Measurements from ENCODE around the gene CDH1.
"Not testable (repeated sequence)": the region's sequence is repeated elsewhere in the genome, so short reads cannot be mapped to it uniquely, and the experiment has no call there.

Gene CDH1

DNA sequence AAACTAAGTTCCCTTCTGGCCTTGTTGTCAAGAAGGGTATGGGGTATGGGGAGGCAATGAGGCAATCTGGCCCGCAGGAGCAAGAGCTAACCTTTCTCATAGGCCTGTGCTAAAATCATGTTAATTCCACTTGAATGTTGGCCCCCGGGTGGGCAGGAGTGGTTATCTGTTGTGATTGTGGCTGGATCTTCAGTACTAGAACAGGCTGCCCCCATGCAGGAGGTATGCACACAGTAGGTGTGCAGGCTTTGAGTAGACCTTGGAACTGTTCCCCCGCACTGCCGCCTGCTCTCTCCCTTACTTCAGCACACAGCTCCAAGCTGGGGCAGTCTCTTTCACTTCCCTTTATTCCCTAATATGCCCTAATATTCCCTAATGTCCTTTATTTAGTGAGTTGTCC, 53.9 kb downstream of the CDH1 start:
- no peak for FAIRE-seq

- no peak for FAIRE-seq
These were observed 55.6 kb downstream of the CDH1 start for GRCh38 chr16:68792465-68793324.

DNA sequence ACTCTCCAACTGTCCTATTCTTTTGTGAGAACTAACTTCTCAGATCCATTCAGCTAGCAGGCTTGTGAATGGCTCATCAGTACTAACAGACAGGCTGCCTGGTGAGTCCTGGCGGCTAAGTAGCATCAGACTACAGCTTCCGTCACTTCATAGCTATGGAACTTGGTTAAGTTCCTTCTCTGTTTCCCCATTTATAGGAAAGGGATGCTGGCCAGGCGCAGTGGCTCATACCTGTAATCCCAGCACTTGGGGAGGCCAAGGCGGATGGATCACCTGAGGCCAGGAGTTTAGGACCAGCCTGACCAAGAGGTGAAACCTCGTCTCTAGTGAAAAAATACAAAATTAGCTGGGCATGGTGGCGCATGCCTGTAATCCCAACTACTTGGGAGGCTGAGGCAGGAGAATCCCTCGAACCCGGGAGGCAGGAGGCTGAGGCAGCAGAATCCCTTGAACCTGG, 56.3 kb downstream of the CDH1 start:
- no peak for FAIRE-seq

DNA sequence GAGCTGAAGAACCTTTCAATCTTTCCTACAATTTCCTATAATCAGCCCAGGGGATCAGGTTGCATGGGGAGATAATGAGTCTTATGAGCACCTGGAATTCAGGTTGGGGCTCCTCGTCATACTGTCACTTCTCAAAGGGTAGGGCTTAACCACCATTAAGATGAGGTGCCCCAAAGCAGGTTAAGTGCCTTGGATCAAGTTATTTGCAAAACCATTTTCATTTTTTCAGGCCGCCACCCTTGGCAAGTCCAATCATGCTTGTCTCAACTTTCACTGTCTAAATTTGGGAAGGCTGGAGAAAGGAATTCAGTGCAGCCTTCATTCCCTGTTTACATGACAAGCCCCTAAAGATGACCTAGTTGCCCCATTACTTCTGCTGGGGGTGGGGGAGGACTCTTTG, 61.3 kb downstream of the CDH1 start:
- no peak for FAIRE-seq

DNA sequence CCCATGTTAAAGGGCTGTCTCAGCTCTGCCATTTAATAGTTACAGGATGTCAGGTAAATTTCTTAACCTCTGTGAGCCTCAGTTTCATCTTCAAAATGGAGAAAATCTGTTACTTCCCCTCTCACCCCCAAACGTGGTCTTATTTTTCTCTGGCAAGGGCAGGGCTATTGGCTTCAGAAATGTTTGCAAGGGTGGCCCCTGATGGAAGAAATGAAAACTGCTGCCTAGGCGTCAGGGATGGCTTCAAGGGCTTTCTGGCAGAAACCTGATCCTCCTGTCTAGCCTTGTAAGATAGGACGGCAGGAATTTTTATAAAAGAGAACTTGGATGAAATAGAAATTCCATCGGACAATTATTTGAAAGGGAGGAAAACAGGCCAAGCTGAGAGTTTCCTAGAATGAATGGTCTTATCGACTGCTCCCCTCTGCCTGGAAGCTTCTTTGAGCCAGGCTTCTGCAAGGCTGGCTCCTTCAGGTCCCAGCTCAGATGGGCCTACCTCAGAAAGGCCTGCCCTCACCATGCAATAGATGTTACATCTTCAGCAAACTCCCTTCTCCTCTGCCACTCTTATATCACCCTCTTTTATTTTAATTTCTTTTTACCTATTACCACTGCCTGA, 63.3 kb downstream of the CDH1 start:
- FAIRE-seq = peak; percentile 50

DNA sequence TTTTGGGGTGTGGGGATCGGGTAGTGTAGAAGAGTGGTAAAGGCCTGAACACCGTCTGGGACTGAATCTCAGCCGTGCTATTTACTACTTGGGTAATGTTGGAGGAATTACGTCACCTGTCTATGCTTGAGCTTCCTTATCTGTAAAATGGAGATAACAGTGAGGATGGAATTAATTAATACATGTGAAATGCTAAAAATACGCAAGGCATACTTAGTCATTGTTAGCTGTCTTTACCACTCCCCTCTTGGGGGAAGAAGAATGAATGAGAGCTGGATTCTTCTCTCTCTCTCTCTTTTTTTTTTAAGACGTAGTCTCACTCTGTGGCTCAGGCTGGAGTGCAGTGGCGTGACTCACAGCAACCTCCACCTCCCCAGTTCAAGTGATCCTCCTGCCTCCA, 65.1 kb downstream of the CDH1 start:
- no peak for FAIRE-seq

GRCh38 chr16:68806422-68806821, 69.3 kb downstream of the CDH1 start:
- no peak for FAIRE-seq

- no peak for FAIRE-seq
These were observed 69.9 kb downstream of the CDH1 start for GRCh38 chr16:68806981-68807380.

- no peak for FAIRE-seq
These were observed 77.4 kb downstream of the CDH1 start for GRCh38 chr16:68814516-68814915.

- FAIRE-seq = no peak
These were observed 86.5 kb downstream of the CDH1 start for GRCh38 chr16:68823401-68824135.

DNA sequence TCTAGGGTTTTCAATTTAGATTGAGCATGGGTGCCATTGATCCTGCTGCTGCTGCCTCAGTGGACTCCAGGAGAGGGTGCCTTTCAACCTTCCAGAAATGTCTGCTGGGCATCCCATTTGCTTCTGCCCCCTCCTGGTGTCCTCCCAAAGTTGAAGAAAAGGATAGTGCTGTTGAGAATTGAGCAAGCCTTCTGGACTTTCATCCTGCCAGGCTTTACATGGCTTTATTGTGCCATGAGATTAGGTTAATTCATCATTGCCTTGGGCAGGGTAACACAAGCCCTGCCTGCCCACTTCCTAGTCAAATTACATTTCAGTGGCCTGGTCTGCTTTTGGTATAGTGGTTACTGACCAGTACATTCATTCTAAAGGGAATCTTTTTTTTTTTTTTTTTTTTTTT, 88.3 kb downstream of the CDH1 start:
- FAIRE-seq = no peak

DNA sequence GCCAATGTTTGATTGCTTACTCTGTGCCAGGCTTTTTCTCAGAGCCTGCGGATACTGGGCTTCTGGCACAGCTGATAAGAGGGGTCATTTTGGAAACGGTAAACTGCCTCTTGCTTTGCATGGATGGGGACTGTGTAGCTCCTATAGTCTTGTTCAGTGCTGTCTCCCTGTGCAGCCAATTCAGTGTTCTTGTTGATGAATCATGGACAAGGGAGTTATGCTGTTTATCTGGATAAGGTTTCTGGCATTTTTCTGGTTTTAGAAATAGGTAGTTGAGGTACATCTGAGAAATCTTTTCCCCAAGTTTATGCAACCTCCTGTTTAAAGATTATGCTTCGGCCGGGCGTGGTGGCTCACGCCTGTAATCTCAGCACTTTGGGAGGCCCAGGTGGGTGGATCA, 89.6 kb downstream of the CDH1 start:
- no peak for FAIRE-seq

GRCh38 chr16:68833251-68833650, 96.2 kb downstream of the CDH1 start:
- FAIRE-seq = no peak

DNA sequence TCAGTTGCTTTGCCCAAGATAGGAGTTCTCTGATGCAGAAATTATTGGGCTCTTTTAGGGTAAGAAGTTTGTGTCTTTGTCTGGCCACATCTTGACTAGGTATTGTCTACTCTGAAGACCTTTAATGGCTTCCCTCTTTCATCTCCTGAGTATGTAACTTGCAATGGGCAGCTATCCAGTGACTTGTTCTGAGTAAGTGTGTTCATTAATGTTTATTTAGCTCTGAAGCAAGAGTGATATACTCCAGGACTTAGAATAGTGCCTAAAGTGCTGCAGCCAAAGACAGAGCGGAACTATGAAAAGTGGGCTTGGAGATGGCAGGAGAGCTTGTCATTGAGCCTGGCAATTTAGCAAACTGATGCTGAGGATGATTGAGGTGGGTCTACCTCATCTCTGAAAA, 97.5 kb downstream of the CDH1 start:
- no peak for FAIRE-seq

GRCh38 chr16:68835970-68836369, 98.9 kb downstream of the CDH1 start:
- FAIRE-seq = no peak

DNA sequence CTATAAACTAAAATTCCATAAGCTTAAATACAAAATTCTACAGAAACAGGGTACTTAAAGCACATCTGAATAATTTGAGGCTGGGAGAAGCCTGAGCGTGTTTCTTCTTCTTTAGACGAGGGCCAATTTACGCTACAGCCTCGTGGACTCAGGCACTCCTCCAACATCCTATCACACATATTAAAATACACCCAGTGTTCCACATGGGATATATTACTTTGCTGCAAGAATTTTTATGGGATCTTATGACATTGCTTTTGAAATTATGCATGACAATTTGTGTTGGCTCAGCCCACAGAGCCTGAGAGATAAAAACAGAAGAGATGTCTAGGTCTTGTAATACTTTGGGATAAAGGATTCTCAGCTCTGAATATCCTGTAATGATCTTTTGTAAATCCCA, 102.7 kb downstream of the CDH1 start:
- no peak for FAIRE-seq

- not testable (repeated sequence) for FAIRE-seq
These were observed 105.9 kb downstream of the CDH1 start for GRCh38 chr16:68842964-68843481.

DNA sequence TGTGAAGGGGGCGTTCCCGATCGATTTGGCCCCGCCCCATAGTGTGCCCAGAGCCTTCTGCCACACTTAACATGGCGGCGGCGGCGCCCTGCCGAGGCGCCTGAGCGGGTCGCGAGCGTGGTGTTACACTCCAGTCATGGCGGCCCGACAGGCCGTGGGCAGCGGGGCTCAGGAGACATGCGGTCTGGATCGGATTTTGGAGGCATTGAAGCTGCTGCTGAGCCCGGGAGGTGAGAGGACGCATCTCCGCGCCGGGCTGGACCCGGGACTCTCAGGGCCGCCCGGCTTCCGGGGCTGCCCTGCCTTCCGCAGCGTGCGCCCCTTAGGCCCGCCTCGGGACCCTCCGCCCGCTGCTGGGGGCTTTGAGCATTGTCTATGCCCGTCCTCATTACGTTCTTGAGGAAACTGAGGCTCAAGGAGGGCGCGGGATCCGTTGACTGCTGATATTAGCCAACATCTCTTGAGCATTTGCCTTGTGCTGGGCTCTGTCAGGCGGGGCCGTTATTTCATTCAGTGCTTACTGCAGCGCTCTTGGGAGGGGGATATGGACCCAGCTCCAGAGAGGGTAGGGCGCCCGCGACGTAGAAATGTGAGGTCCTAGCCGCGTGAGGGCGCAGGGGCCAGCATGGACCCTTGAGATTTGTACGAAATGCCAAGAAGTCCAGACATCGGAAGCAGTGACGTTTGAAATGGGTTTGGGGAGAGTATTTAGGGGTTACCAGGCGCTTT, 106.6 kb downstream of the CDH1 start, which contains the start of gene TANGO6:
Gene TANGO6 (plus strand): TSS at position 50 of the 729 bp plus-strand sequence. CDS start 87 bp downstream, at position 137.
- no peak for FAIRE-seq

DNA sequence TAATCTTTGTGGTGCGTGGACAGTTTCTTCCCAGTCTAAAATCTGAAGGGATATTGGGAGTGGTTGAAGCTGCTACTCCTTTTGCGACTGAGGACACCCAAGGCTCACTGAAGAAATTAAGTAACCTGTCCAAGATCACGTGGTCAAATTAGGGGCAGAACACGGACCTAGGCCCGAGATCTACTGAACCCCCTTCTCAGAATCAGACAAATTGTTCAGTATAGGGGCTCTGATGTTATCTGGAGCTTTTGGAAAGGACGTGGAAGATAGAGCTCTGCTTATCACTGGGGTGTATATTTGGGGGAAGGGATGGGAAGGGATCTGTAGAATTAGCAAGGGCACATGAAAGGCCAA, 107.1 kb downstream of the CDH1 start:
- no peak for FAIRE-seq

- FAIRE-seq = no peak
These were observed 111.7 kb downstream of the CDH1 start for GRCh38 chr16:68848786-68849185.

DNA sequence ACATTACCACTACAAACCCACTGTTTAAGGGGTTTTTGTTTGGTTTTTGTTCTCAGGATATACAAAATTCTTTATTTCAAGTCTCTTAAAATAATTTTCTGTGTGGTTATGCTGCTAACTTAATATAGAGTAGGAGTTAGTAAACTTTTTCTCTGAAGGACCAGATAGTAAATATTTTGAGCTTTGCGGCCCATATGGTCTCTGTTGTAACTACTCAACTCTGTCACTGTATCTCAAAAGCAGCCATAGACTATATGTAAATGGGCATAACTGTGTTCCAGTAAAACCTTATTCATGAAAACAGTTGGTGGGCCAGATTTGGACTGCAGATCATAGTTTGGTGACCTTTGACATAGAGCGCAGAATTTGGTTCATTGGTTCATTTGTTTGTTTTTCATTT, 113.4 kb downstream of the CDH1 start:
- no peak for FAIRE-seq

- FAIRE-seq = no peak
These were observed 114.5 kb downstream of the CDH1 start for GRCh38 chr16:68851601-68852000.

- FAIRE-seq = no peak
These were observed 120.4 kb downstream of the CDH1 start for GRCh38 chr16:68857479-68857878.

Data from G401.6 (cell line).